GM12801 (cell line): ENCODE measurements around the gene TBX21.

Source experiments
- TF ChIP-seq, protein P1 (sequence below): IDR thresholded peaks from one replicate; pipeline ENCODE4 v1.5.1; 2011; ENCODE audit warnings: control low read depth; ENCODE audit not compliant: insufficient read length; ENCODE audit errors: extremely low read depth

The TBX21 gene

DNA sequence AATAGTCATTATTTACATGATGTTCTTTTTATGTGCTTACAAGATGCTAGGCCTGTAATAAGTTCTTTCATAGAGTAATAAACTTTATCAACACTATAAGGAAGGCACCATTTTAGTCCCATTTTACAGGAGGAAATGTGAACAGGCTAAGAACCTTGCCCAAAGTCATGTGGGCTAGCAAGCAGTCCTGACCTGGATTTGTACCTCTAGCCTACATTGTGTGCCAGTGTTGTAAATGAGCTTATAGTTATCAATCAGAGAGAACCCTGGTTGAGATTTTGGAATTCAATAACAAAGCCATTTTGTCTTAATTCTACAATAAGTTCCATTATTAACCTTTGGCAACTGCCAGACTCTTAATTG, 45.7 kb upstream of the TBX21 start:
- TF ChIP-seq, protein P1, sequence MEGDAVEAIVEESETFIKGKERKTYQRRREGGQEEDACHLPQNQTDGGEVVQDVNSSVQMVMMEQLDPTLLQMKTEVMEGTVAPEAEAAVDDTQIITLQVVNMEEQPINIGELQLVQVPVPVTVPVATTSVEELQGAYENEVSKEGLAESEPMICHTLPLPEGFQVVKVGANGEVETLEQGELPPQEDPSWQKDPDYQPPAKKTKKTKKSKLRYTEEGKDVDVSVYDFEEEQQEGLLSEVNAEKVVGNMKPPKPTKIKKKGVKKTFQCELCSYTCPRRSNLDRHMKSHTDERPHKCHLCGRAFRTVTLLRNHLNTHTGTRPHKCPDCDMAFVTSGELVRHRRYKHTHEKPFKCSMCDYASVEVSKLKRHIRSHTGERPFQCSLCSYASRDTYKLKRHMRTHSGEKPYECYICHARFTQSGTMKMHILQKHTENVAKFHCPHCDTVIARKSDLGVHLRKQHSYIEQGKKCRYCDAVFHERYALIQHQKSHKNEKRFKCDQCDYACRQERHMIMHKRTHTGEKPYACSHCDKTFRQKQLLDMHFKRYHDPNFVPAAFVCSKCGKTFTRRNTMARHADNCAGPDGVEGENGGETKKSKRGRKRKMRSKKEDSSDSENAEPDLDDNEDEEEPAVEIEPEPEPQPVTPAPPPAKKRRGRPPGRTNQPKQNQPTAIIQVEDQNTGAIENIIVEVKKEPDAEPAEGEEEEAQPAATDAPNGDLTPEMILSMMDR: no peak

DNA sequence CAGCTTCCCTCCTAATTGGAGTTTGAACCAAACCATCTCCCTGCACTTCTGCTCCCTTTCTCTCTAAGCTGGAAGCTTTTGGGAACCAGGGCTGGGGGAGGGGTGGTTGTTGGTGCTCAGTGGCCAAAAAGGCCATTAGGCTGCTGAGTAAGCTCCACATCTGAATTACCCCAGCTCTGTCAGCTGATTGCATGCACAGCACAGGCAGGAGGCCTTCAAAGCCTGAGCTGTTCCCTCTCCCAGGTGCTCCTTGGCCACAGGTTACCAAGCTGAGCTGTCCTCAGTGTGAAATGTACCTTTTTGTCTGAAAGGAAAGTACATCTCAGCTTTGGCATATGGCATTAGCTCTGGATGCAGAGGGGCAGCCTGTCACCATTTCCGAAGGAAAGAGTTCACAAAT, 45.3 kb upstream of the TBX21 start:
- TF ChIP-seq, protein P1: no peak

DNA sequence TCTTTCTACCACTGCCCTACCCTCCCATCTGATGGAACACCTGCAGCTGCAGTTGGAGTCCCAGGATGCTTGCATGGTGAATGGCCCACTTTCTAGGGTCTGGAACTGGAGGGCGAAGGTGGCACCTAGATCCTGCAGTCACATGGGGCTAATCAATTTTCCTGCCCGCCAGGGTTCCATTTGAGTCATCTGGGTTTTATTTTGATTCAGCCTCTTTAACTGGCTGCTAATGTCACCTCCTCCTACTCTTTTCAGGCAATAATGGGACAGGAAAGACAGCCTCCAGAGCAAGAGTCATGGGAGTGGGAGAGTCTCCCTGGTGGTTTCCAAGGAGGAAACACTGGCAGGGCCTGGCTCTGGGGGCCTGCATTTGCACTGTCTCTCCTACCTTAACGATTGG, 42.9 kb upstream of the TBX21 start:
- TF ChIP-seq, protein P1: no peak

DNA sequence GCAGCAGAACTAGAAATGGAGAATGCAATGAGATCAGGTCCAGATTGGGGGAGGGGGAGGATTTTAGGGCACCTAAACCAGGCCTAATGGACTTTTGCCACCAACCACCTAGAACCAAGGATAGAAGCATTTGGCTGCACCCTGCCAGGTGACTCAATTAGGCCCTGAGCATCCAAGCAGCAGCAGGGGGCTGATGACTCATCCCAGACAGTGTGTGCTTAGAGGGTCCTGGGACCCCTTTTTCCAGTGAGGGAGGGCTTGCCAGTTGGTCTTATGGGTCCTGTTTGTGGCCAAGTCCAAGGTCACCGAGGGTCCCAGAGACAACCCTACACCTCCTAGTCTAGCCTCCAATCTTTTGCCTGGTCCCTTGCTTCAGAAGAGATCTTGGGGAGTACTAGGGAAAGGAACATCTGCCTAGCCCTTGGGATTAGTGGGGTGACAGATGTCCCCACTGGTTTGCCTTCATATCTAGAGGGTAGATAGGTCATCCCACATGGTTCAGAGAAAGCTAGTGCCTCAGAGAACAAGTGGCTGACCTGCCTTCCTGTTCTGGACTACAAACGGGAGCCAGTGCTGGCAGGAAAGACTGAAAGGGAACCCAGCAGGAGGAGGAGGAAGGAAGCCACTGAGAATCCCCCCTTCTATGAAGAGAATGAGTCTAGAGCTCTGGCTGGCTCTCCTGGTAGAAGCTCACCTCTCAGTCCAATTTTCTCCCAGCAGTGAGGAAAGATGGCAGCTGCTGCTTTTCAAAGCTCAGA, 40.7 kb upstream of the TBX21 start:
- TF ChIP-seq, protein P1: no peak

DNA sequence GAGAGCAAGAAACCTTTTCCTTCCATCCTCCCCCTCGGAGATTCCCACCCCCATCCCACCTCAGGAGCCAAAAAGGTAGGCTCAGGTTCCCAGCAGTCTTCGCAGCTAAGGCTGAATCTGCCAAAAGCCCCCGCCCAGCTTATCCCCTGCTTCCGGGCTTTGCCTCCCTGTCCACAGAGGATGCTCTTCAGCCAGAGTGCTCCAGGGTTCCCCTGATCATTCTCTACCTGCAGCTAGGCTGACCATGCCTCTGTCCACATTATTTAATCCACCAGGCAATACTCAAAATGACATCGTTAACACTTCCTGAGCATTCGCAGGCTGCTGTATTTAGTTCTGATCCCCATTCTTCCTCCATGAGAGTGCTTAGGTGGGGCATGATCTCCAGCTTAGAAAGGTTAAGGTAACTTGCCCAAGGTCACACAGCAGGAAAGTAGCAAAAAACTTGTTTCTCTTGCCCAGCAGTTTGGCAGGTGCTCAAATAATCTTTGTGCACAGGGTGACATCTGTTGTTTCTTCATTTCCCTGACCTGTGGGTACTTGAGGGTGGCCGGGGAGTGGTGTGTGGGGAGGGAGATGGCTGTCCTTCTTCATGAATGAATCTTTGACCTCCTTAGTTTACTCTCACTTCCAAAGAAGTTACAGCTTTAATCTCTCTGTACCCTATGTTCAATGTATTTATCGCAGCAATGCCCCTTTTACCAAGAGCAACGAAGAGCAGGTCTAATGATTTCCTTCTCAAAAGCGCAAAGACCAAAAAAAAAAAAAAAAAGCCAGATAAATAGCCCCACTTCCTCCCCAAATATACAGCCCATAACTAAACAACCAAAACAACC, 39.9 kb upstream of the TBX21 start:
- TF ChIP-seq, protein P1: no peak

DNA sequence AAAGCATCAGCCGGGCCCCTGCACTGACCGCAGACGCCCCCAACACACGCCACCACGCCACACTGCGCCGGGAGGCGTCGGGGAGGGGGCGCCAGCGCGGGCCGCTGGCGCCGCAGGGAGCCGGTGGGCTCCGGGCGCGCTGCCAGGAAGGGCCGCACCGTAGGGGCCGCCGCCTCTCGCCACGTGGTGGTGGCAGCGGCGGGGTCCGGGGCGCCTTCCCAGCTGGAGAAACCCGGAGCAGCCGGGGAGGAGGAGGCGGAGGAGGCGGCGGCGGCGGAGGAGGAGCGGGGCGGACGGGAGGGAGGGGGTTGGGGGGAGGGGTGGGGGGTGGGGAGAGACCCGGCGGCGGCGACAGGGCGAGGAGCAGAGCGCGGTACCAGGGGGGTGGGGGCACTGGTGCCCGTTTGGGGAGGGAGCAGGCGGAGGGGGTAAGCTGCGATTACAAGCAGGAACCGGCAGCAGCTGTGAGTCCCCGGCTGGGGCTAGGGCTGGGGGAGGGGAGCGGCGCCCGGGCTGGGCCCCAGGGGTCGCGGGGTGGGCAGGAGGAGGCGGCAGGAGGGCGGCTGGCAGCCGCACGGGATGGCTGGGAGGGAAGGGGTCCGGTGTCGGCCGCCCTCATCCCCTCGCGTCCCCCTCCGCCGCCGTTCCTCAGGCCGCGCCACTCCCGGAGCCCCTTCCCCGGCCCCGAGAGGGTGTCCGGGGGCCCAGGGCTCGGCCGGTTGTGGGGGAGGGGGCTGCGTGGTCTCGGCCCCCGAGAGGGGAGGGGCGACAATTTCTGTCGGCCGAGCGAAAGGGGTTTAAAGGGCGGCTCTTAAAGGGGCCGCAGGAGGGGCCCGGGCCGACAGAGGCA, 39.1 kb upstream of the TBX21 start, which contains the start of gene TBKBP1:
Gene TBKBP1 (plus strand): TSS at position 431 of the 850 bp plus-strand sequence. CDS start 1,952 bp downstream, outside the sequence.
- TF ChIP-seq, protein P1: no peak
